Adrenal gland (tissue), 12 donors: ENCODE measurements around the gene CD33. TPM values are rescaled to one million over a fixed set of nuclear protein-coding genes. Genes with fewer than 3 reads are reported as not detected.

ENCODE experiments used
- DNase-seq, 7 donors: peaks; one replicate each; pipeline ENCODE4 v3.0.0-alpha.2; 2019 to 2020
- H3K27ac ChIP-seq, 5 donors: fragments of 200-600 bp; sonication (generic) in 4 of 5; 1 replicate in 3 of 5; 2 replicates in 2 of 5; pipeline versions ENCODE4 v1.5.1 to v1.8.0; 2016 to 2020; ENCODE audit warnings: mild to moderate bottlenecking in 1 of 5
- H3K27me3 ChIP-seq: fragments of 200-600 bp; 2 replicates; pipeline ENCODE4 v1.8.0; 2021
- H3K36me3 ChIP-seq, 2 donors: fragments of 200-600 bp; replicated peaks in 1 of 2; 1 replicate in 1 of 2; 2 replicates in 1 of 2; pipeline versions ENCODE4 v1.5.1 to v1.8.0; 2018 to 2022
- H3K4me1 ChIP-seq, 2 donors: fragments of 200-600 bp; replicated peaks in 1 of 2; 1 replicate in 1 of 2; 2 replicates in 1 of 2; pipeline versions ENCODE4 v1.5.1 to v1.8.0; 2018 to 2021
- H3K4me3 ChIP-seq, 4 donors: fragments of 200-600 bp; sonication (generic) in 3 of 4; one replicate each; pipeline ENCODE4 v1.5.1; 2016 to 2018
- H3K9me3 ChIP-seq, 3 donors: fragments of 200-600 bp; sonication (generic) in 1 of 3; replicated peaks in 1 of 3; 1 replicate in 2 of 3; 2 replicates in 1 of 3; pipeline versions ENCODE4 v1.5.1 to v1.8.0; 2016 to 2021
- CTCF ChIP-seq, 6 experiments: fragments of 450-650 bp in 4 of 6; fragments of 200-600 bp in 2 of 6; sonication (generic) in 1 of 6; IDR thresholded peaks; 1 replicate in 5 of 6; 2 replicates in 1 of 6; pipeline versions ENCODE4 v1.5.1 to v1.8.0; 2016 to 2021; ENCODE audit warnings: antibody characterized with exemption in 6 of 6, mild to moderate bottlenecking in 2 of 6, moderate library complexity in 1 of 6
- POLR2A ChIP-seq, 2 donors: fragments of 450-650 bp; IDR thresholded peaks; one replicate each; pipeline ENCODE4 v1.6.1; 2017; ENCODE audit warnings: antibody characterized with exemption in 2 of 2, mild to moderate bottlenecking in 2 of 2, moderate library complexity in 1 of 2
- WGBS, 4 donors: extraction: QIAGEN DNeasy Blood & Tissue Kit in 2 of 4; methylation state at CpG; one replicate each; pipeline versions ENCODE4 v1.1.5 to v1.1.7; 2013 to 2017; 5-methylcytosine and 5-hydroxymethylcytosine counted together
- intact Hi-C, 2 donors: fragments of 100-400 bp; cut with DNase I; formaldehyde crosslinking; loops; one replicate each; pipeline versions ENCODE4 v1.14.1 to v1.15.0; 2022 to 2023
- polyA plus RNA-seq, 3 donors: library from polyadenylated mRNA; stranded (reverse); fragments of 200-250 nt in 2 of 3; fragments of 350-450 nt in 1 of 3; fragmentation: Illumina TruSeq in 1 of 3; extraction: RNeasy Lipid Tissue Mini Kit (QIAGEN cat#74804) in 1 of 3; gene quantifications; one replicate each; pipeline ENCODE4 v1.2.3, GENCODE V29; 2013 to 2014
- total RNA-seq, 9 donors: library from RNA; depleted of rRNA in 4 of 9; stranded (reverse); fragments of >200 nt in 4 of 9; fragments of 120-200 nt in 1 of 9; fragmentation: NEBNext Ultra II Directional in 1 of 9; extraction: Animal tissue kit (Norgen Biotek cat#: 25700) in 1 of 9; gene quantifications; one replicate each; pipeline versions ENCODE4 v1.1.0 to v1.2.4, GENCODE V29; 2013 to 2023
- donor health status: healthy with polysubstance abuse.
- donor health status: Bipolar disorder and iron deficiency.
- donor health status: DM: yes; HTN: yes; CAD: no.
- donor health status: DM: no; HTN: no; CAD: no.
- donor health status: DM: no; HTN: no; CAD: no.
- donor health status: DM: yes; HTN: yes; CAD: no.

The CD33 gene
- total and polyA plus RNA-seq, 12 donors, result 2.2 to 21.8 (median 11.4) TPM

- TF ChIP-seq CTCF (IDR thresholded peaks at IDR 0.05) (no peak), POLR2A (IDR thresholded peaks at IDR 0.05) (no peak)
- intact Hi-C loops, result no loop called here
- 33 to 58% (median 49%) methylated on average over 1 to 3 of the region's 3 CpGs for WGBS, 4 donors
- DNase-seq, result no peak
- peak overlapping the region in 1 of 4 donors; percentile 26 for H3K4me3 ChIP-seq
- no peaks in the 10 kb centered on the region for H3K27me3 ChIP-seq
- H3K27ac ChIP-seq, result no peak overlapping the region
- no peaks in the 10 kb centered on the region for H3K36me3 ChIP-seq
- no peaks in the 10 kb centered on the region for H3K4me1 ChIP-seq
- H3K9me3 ChIP-seq, result no peaks in the 10 kb centered on the region
These were observed 1.2 kb downstream of the CD33 start for GRCh38 chr19:51226067-51226466.

- no peaks in the 10 kb centered on the region for H3K36me3 ChIP-seq
These were observed 2.4 kb downstream of the CD33 start for GRCh38 chr19:51227326-51227725.

GRCh38 chr19:51227966-51228365 is 3.1 kb downstream of the CD33 start:
- TF ChIP-seq CTCF (IDR thresholded peaks at IDR 0.05) (no peak), POLR2A (IDR thresholded peaks at IDR 0.05) (no peak)
- no peak for DNase-seq
- H3K9me3 ChIP-seq, result no peaks in the 10 kb centered on the region
- no peaks in the 10 kb centered on the region for H3K4me1 ChIP-seq
- H3K27me3 ChIP-seq, result no peaks in the 10 kb centered on the region
- H3K27ac ChIP-seq, result no peak overlapping the region
- H3K4me3 ChIP-seq, result no peak overlapping the region
- WGBS, 4 donors, result 71 to 85% (median 81%) methylated on average over 2 of the region's 2 CpGs
- H3K36me3 ChIP-seq, result no peaks in the 10 kb centered on the region
- intact Hi-C loops, result no loop called here

More at GRCh38 chr19:51227326-51227725, 2.4 kb downstream of the CD33 start:
- intact Hi-C loops, result no loop called here
- H3K4me3 ChIP-seq, result no peak overlapping the region
- H3K4me1 ChIP-seq, result no peaks in the 10 kb centered on the region
- H3K9me3 ChIP-seq, result no peaks in the 10 kb centered on the region
- 36 to 50% (median 44%) methylated on average over 2 of the region's 2 CpGs for WGBS, 4 donors
- no peak for DNase-seq
- TF ChIP-seq POLR2A (IDR thresholded peaks at IDR 0.05) (no peak), CTCF (IDR thresholded peaks at IDR 0.05) (no peak)
- H3K27ac ChIP-seq, result no peak overlapping the region
- no peaks in the 10 kb centered on the region for H3K27me3 ChIP-seq

- WGBS, 4 donors, result 85 to 90% (median 87%) methylated on average over 2 to 7 of the region's 7 CpGs
- Histone ChIP-seq H3K9me3 (no peaks in the 10 kb centered on the region), H3K4me1 (no peaks in the 10 kb centered on the region), H3K4me3 (no peak overlapping the region), H3K27ac (no peak overlapping the region), H3K36me3 (no peaks in the 10 kb centered on the region), H3K27me3 (no peaks in the 10 kb centered on the region)
- TF ChIP-seq POLR2A (IDR thresholded peaks at IDR 0.05) (no peak), CTCF (IDR thresholded peaks at IDR 0.05) (no peak)
- no peak for DNase-seq
- intact Hi-C loops, result no loop called here
These were observed 16.0 kb downstream of the CD33 start for GRCh38 chr19:51240866-51241265.
